Smooth muscle cell (in vitro differentiated cells): Measurements from ENCODE around the gene TMEM269. TPM values are rescaled to one million over a fixed set of nuclear protein-coding genes. Genes with fewer than 3 reads are reported as not detected.

Source experiments
- DNase-seq: peaks from one replicate; lab custom pipeline; 2025; ENCODE audit not compliant: unreplicated experiment; lab: John Stamatoyannopoulos, UW
- H2AFZ ChIP-seq: fragments of 200-600 bp; sonication (generic); 2 replicates; pipeline ENCODE4 v1.6.0; 2016; ENCODE audit warnings: antibody characterized with exemption, low read depth, mild to moderate bottlenecking
- H3F3A ChIP-seq: fragments of 200-600 bp; sonication (generic); 2 replicates; pipeline ENCODE4 v1.6.0; 2017; ENCODE audit warnings: antibody characterized with exemption, low read depth
- H3K27ac ChIP-seq: fragments of 200-600 bp; sonication (generic); 2 replicates; pipeline ENCODE4 v1.5.1; 2016; ENCODE audit warnings: low read depth, mild to moderate bottlenecking
- H3K27me3 ChIP-seq: fragments of 200-600 bp; sonication (generic); 2 replicates; pipeline ENCODE4 v1.6.1; 2016; ENCODE audit warnings: low read depth, mild to moderate bottlenecking
- H3K36me3 ChIP-seq: fragments of 200-600 bp; sonication (generic); 2 replicates; pipeline ENCODE4 v1.5.1; 2016; ENCODE audit warnings: low read depth
- H3K4me1 ChIP-seq: fragments of 200-600 bp; sonication (generic); 2 replicates; pipeline ENCODE4 v1.5.1; 2016; ENCODE audit warnings: low read depth
- H3K4me2 ChIP-seq: fragments of 200-600 bp; sonication (generic); 2 replicates; pipeline ENCODE4 v1.6.0; 2016; ENCODE audit warnings: mild to moderate bottlenecking
- H3K4me3 ChIP-seq: fragments of 200-600 bp; sonication (generic); 2 replicates; pipeline ENCODE4 v1.5.1; 2016; ENCODE audit warnings: mild to moderate bottlenecking
- H3K79me2 ChIP-seq: fragments of 200-600 bp; sonication (generic); 2 replicates; pipeline ENCODE4 v1.6.0; 2016; ENCODE audit warnings: low read depth, mild to moderate bottlenecking
- H3K9ac ChIP-seq: fragments of 200-600 bp; sonication (generic); 2 replicates; pipeline ENCODE4 v1.6.0; 2016; ENCODE audit warnings: low read depth
- H3K9me3 ChIP-seq: fragments of 200-600 bp; sonication (generic); replicated peaks from 2 replicates; pipeline ENCODE4 v1.5.1; 2016; ENCODE audit warnings: low read depth
- H4K20me1 ChIP-seq: fragments of 200-600 bp; sonication (generic); 2 replicates; pipeline ENCODE4 v1.6.0; 2016; ENCODE audit warnings: low read depth
- CTCF ChIP-seq: fragments of 200-600 bp; sonication (generic); IDR thresholded peaks from 2 replicates; pipeline ENCODE4 v1.5.1; 2017; ENCODE audit warnings: borderline replicate concordance, mild to moderate bottlenecking, antibody characterized with exemption; ENCODE audit not compliant: insufficient read depth, poor library complexity, severe bottlenecking
- WGBS: methylation state at CpG from one replicate; pipeline ENCODE4 v1.1.7; 2016; ENCODE audit warnings: low lambda C conversion rate; 5-methylcytosine and 5-hydroxymethylcytosine counted together
- polyA plus RNA-seq: library from polyadenylated mRNA; unstranded; fragments of >200 nt; fragmentation: Nextera tagmentation; extraction: Ambion mirVana; gene quantifications from 2 replicates; pipeline ENCODE4 v1.2.1, GENCODE V29; 2016
- total RNA-seq: library from RNA; depleted of rRNA; stranded (reverse); fragments of >200 nt; gene quantifications from 2 replicates; pipeline ENCODE4 v1.2.3, GENCODE V29; 2014

TMEM269 gene
- total and polyA plus RNA-seq, 2 experiments from 2014 or later: 0.15 to 0.36 TPM

GRCh38 chr1:42736152-42736551, 48.6 kb upstream of the TMEM269 start:
- Histone ChIP-seq H3K4me2 (no peak overlapping the region), H3K27ac (no peak overlapping the region), H3K27me3 (no peaks in the 10 kb centered on the region), H3K4me3 (no peak overlapping the region), H3K36me3 (no peaks in the 10 kb centered on the region), H3F3A (no peaks in the 10 kb centered on the region), H4K20me1 (no peaks in the 10 kb centered on the region), H3K79me2 (no peaks in the 10 kb centered on the region), H2AFZ (no peak overlapping the region), H3K4me1 (peaks cover 16% of the 10 kb centered on the region), H3K9me3 (no peaks in the 10 kb centered on the region), H3K9ac (no peak overlapping the region)
- TF ChIP-seq CTCF: peak; percentile 16
- WGBS: 68% methylated on average over 4 of the region's 4 CpGs
- no peak for DNase-seq

GRCh38 chr1:42736571-42737200, 48.1 kb upstream of the TMEM269 start:
- Histone ChIP-seq H3K79me2 (no peaks in the 10 kb centered on the region), H3K36me3 (no peaks in the 10 kb centered on the region), H3K4me2 (no peak overlapping the region), H3K9me3 (no peaks in the 10 kb centered on the region), H3F3A (peaks cover 1% of the 10 kb centered on the region), H3K4me1 (peaks cover 16% of the 10 kb centered on the region), H3K4me3 (no peak overlapping the region), H4K20me1 (no peaks in the 10 kb centered on the region), H3K27me3 (no peaks in the 10 kb centered on the region), H2AFZ (no peak overlapping the region), H3K27ac (no peak overlapping the region), H3K9ac (no peak overlapping the region)
- no peak for TF ChIP-seq CTCF
- no peak for DNase-seq
- WGBS: 96% methylated on average over 8 of the region's 8 CpGs

GRCh38 chr1:42737257-42737656, 47.5 kb upstream of the TMEM269 start:
- Histone ChIP-seq H3K27ac (no peak overlapping the region), H3K4me1 (peaks cover 16% of the 10 kb centered on the region), H2AFZ (no peak overlapping the region), H3F3A (peaks cover 7% of the 10 kb centered on the region), H3K4me3 (no peak overlapping the region), H3K27me3 (no peaks in the 10 kb centered on the region), H3K36me3 (no peaks in the 10 kb centered on the region), H3K9me3 (no peaks in the 10 kb centered on the region), H4K20me1 (no peaks in the 10 kb centered on the region), H3K79me2 (no peaks in the 10 kb centered on the region), H3K4me2 (no peak overlapping the region), H3K9ac (no peak overlapping the region)
- no peak for DNase-seq
- TF ChIP-seq CTCF: no peak
- WGBS: 89% methylated on average over 5 of the region's 5 CpGs

- Histone ChIP-seq H3K27me3 (no peaks in the 10 kb centered on the region), H3K79me2 (no peaks in the 10 kb centered on the region), H2AFZ (no peak overlapping the region), H3K9me3 (no peaks in the 10 kb centered on the region), H3K27ac (no peak overlapping the region), H3K4me3 (no peak overlapping the region), H3K9ac (no peak overlapping the region), H3K36me3 (no peaks in the 10 kb centered on the region), H4K20me1 (no peaks in the 10 kb centered on the region), H3K4me2 (no peak overlapping the region), H3K4me1 (peaks cover 16% of the 10 kb centered on the region), H3F3A (peaks cover 9% of the 10 kb centered on the region)
- TF ChIP-seq CTCF: no peak
- DNase-seq: no peak
- WGBS: 92% methylated on average over 21 of the region's 21 CpGs
These were observed 46.7 kb upstream of the TMEM269 start for GRCh38 chr1:42737986-42738677.
